Breast epithelium (tissue), 4 donors: Measurements from ENCODE around the gene B4GALNT3. TPM values are rescaled to one million over a fixed set of nuclear protein-coding genes. Genes with fewer than 3 reads are reported as not detected.

ENCODE experiments used
- DNase-seq, 2 donors: peaks; one replicate each; pipeline ENCODE4 v3.0.0-alpha.2; 2019; ENCODE audit warnings: low spot score in 2 of 2
- H3K27ac ChIP-seq, 2 donors: fragments of 200-600 bp; sonication (generic) in 1 of 2; one replicate each; pipeline ENCODE4 v1.5.1; 2016 to 2019; ENCODE audit warnings: mild to moderate bottlenecking in 1 of 2
- H3K27me3 ChIP-seq, 2 donors: fragments of 200-600 bp; sonication (generic) in 1 of 2; one replicate each; pipeline versions ENCODE4 v1.5.1 to v1.6.0; 2017 to 2019; ENCODE audit warnings: control low read depth in 1 of 2, mild to moderate bottlenecking in 1 of 2
- H3K36me3 ChIP-seq: fragments of 200-600 bp; one replicate; pipeline ENCODE4 v1.5.1; 2019
- H3K4me1 ChIP-seq, 2 donors: fragments of 200-600 bp; sonication (generic); one replicate each; pipeline ENCODE4 v1.5.1; 2016 to 2019; ENCODE audit warnings: control low read depth in 1 of 2
- H3K4me3 ChIP-seq, 3 donors: fragments of 200-600 bp; sonication (generic); 1 replicate in 2 of 3; 2 replicates in 1 of 3; pipeline ENCODE4 v1.5.1; 2016 to 2019; ENCODE audit warnings: mild to moderate bottlenecking in 3 of 3, moderate library complexity in 2 of 3
- H3K9me3 ChIP-seq, 2 donors: fragments of 200-600 bp; sonication (generic) in 1 of 2; one replicate each; pipeline ENCODE4 v1.5.1; 2016 to 2019; ENCODE audit warnings: control low read depth in 1 of 2
- POLR2A ChIP-seq: fragments of 450-650 bp; IDR thresholded peaks from one replicate; pipeline ENCODE4 v1.6.1; 2016; ENCODE audit warnings: antibody characterized with exemption, mild to moderate bottlenecking, moderate library complexity
- POLR2AphosphoS5 ChIP-seq, 3 donors: sonication (generic); formaldehyde crosslinking; IDR thresholded peaks; one replicate each; pipeline ENCODE4 v1.6.1; 2017; ENCODE audit warnings: antibody characterized with exemption in 3 of 3
- intact Hi-C: fragments of 100-400 bp; cut with DNase I; formaldehyde crosslinking; loops from one replicate; pipeline ENCODE4 v1.15.1; 2023; ENCODE audit warnings: low total_unique reads
- total RNA-seq, 3 donors: library from RNA; depleted of rRNA; stranded (reverse); fragments of >200 nt; gene quantifications; one replicate each; pipeline ENCODE4 v1.1.0, GENCODE V29; 2016
- TF ChIP-seq, protein P1 (sequence below), 3 donors: fragments of 450-650 bp; IDR thresholded peaks; one replicate each; pipeline ENCODE4 v1.5.1; 2016 to 2017; ENCODE audit warnings: antibody characterized with exemption in 3 of 3, mild to moderate bottlenecking in 3 of 3, moderate library complexity in 3 of 3

The B4GALNT3 gene
- total RNA-seq, 3 donors from 2014 or later, result 0.16 to 5.9 (median 4.6) TPM

DNA sequence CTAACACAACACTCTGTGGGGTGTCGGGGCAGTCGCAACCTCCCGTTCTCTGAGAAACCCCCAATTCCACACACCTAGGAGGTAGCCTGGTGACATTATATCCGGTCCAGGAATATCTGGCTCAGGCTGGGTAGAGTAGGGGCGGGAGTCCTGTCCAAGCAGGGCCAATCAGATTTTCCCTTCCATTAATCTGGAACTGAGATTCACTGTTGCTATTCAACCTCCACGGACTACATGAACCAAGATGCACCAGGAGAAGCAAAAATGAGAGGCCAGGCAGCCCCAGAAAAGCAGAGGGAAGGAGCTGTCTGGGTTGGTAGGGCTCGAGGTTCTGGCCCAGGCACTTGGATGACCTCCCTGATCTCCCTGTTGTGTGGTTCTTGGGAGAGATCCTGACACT is 152.6 kb downstream of the B4GALNT3 start:
- TF ChIP-seq POLR2A (no peak), POLR2AphosphoS5 (IDR thresholded peaks at IDR 0.05) (no peak)
- Histone ChIP-seq H3K36me3 (no peaks in the 10 kb centered on the region), H3K27me3 (no peaks in the 10 kb centered on the region), H3K9me3 (no peaks in the 10 kb centered on the region), H3K27ac (no peak overlapping the region), H3K4me1 (no peaks in the 10 kb centered on the region), H3K4me3 (no peak overlapping the region)
- DNase-seq, result no peak
- intact Hi-C loops, result no loop called here

DNA sequence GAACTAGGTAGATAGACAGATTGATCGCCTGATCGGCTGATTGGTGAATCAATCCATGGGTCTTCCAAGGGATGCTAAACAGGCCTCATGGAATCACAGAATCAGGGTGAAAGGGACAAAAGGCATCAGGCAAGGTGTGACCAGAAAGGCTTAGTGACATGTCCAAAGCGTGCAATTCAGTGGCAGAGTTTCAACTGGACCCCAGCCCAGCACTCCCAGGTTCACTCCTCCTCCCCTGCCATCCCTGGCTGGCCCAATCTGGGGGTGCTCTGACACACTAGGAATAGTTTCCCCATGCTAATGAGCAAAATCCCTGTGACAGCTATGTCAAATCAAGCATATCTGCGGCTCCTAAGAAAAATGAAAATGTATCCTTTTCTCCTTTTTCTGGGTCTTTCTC is 153.1 kb downstream of the B4GALNT3 start:
- intact Hi-C loops, result no loop called here
- no peaks in the 10 kb centered on the region for H3K36me3 ChIP-seq
- no peak overlapping the region for H3K4me3 ChIP-seq
- DNase-seq, result no peak
- no peaks in the 10 kb centered on the region for H3K27me3 ChIP-seq
- no peaks in the 10 kb centered on the region for H3K9me3 ChIP-seq
- no peaks in the 10 kb centered on the region for H3K4me1 ChIP-seq
- TF ChIP-seq, protein P1, sequence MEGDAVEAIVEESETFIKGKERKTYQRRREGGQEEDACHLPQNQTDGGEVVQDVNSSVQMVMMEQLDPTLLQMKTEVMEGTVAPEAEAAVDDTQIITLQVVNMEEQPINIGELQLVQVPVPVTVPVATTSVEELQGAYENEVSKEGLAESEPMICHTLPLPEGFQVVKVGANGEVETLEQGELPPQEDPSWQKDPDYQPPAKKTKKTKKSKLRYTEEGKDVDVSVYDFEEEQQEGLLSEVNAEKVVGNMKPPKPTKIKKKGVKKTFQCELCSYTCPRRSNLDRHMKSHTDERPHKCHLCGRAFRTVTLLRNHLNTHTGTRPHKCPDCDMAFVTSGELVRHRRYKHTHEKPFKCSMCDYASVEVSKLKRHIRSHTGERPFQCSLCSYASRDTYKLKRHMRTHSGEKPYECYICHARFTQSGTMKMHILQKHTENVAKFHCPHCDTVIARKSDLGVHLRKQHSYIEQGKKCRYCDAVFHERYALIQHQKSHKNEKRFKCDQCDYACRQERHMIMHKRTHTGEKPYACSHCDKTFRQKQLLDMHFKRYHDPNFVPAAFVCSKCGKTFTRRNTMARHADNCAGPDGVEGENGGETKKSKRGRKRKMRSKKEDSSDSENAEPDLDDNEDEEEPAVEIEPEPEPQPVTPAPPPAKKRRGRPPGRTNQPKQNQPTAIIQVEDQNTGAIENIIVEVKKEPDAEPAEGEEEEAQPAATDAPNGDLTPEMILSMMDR (IDR thresholded peaks at IDR 0.05), result no peak
- TF ChIP-seq POLR2AphosphoS5 (IDR thresholded peaks at IDR 0.05) (no peak), POLR2A (no peak)
- no peak overlapping the region for H3K27ac ChIP-seq

Other genes starting within 250 kb of the B4GALNT3 start
- 1 to 10 TPM in 2 of 3 donors, under 1 TPM in 1; 0.33 to 2.1 (median 1.3) TPM for gene SLC6A12, start 245.8 kb upstream of the B4GALNT3 start, total RNA-seq
- 1 to 10 TPM in 1 of 3 donors, not detected in 2; 1.3 TPM for gene SLC6A13, start 197.1 kb upstream of the B4GALNT3 start, total RNA-seq
- gene KDM5A, start 70.6 kb upstream of the B4GALNT3 start, total RNA-seq, result 10 to 100 TPM; 55.8 to 83.6 (median 57.4) TPM
- 1 to 10 TPM; 5.6 to 8.9 (median 7.5) TPM for gene CCDC77, start 58.3 kb upstream of the B4GALNT3 start, total RNA-seq
- gene NINJ2, start 203.5 kb downstream of the B4GALNT3 start, total RNA-seq, result 10 to 100 TPM in 1 of 3 donors, 1 to 10 TPM in 2; 6.3 to 17.0 (median 6.9) TPM